Measurements from ENCODE around the gene GABRE. TPM values are rescaled to one million over a fixed set of nuclear protein-coding genes. Genes with fewer than 3 reads are reported as not detected.

The GABRE gene
- total RNA-seq (2014; rRNA removed; shearing (Covaris generic)) (not detected in 2 replicates), total RNA-seq (2022) (not detected in 2 replicates), Bru-seq, nascent RNA (not detected), BruChase-seq, experiment 1, labeled RNA remaining after a 6-hour chase (percentile 9 among the genes with signal in this experiment), BruChase-seq, experiment 2, labeled RNA remaining after a 2-hour chase (percentile 6 among the genes with signal in this experiment)
- long read RNA-seq: 0 reads

GRCh38 chrX:151974336-151975227 is at the start of gene GABRE:
Gene GABRE (minus strand): TSS chrX:151974676. CDS start chrX:151974625, 51 bp downstream.
- Histone ChIP-seq H3K4me2 (ENCODE audit: low read length) (no peak within 1 kb of the TSS), H2AFZ (ENCODE audit: low read length) (no peak within 1 kb of the TSS), H3K9me3 (ENCODE audit: low read length) (no peaks in the 10 kb centered on the region), H3K9me2 (ENCODE audit: insufficient read depth, low read length) (no peaks in the 10 kb centered on the region), H3K27ac (ENCODE audit: low read depth, low read length, poor library complexity, severe bottlenecking) (no peak within 1 kb of the TSS), H3K4me3 (ENCODE audit: low read depth, low read length, poor library complexity, severe bottlenecking) (no peak within 1 kb of the TSS), H3K79me2 (ENCODE audit: insufficient read depth, low read depth, low read length) (no peaks in the 10 kb centered on the region), H3K36me3 (ENCODE audit: insufficient read depth, low read length) (no peaks in the 10 kb centered on the region), H4K20me1 (ENCODE audit: insufficient read depth, low read length) (no peaks in the 10 kb centered on the region), H3K4me1 (ENCODE audit: insufficient read depth, low read length, poor library complexity, severe bottlenecking) (no peaks in the 10 kb centered on the region)
- TF ChIP-seq, protein P1, sequence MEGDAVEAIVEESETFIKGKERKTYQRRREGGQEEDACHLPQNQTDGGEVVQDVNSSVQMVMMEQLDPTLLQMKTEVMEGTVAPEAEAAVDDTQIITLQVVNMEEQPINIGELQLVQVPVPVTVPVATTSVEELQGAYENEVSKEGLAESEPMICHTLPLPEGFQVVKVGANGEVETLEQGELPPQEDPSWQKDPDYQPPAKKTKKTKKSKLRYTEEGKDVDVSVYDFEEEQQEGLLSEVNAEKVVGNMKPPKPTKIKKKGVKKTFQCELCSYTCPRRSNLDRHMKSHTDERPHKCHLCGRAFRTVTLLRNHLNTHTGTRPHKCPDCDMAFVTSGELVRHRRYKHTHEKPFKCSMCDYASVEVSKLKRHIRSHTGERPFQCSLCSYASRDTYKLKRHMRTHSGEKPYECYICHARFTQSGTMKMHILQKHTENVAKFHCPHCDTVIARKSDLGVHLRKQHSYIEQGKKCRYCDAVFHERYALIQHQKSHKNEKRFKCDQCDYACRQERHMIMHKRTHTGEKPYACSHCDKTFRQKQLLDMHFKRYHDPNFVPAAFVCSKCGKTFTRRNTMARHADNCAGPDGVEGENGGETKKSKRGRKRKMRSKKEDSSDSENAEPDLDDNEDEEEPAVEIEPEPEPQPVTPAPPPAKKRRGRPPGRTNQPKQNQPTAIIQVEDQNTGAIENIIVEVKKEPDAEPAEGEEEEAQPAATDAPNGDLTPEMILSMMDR (conservative IDR thresholded peaks at IDR 0.05; ENCODE audit: low read length): no peak
- no peak for TF ChIP-seq EZH2phosphoT487 (IDR thresholded peaks at IDR 0.05; ENCODE audit: borderline replicate concordance, low read depth, low read length)
- intact Hi-C loops (cut with micrococcal nuclease; ENCODE audit: unreplicated experiment): no loop called here
- POLR2A ChIA-PET: no interaction called here
- no TSS peak for BruUV-seq (replicated peaks)
- DNase-seq (ENCODE audit: low spot score): no peak
- CTCF ChIA-PET (ENCODE audit: unreplicated experiment): no interaction called here

DNA sequence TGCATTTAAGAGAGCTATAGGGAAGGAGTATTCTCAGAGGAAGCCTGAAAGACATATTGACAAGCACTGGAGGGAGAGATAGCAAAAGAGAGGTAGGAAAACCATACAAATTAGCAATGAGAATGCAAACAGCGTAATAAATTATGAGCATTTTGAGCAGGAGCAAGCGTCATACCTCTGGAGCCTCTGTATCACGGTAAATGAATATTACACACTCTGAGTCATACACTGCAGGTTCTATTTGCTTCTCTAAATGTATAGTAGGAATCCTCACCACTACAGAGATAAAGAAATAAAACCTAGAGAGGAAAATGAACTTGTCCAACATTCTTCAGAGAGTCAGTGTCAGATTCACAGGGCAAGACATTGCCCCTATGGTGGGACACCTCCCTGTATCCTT is 46.4 kb upstream of the GABRE start:
- no peak overlapping the region for H3K27ac ChIP-seq (ENCODE audit: low read depth, low read length, poor library complexity, severe bottlenecking)
- H2AFZ ChIP-seq (ENCODE audit: low read length): no peak overlapping the region
- ChIA-PET CTCF (ENCODE audit: unreplicated experiment) (no interaction called here), POLR2A (no interaction called here)
- H3K9me2 ChIP-seq (ENCODE audit: insufficient read depth, low read length): no peaks in the 10 kb centered on the region
- TF ChIP-seq EZH2phosphoT487 (IDR thresholded peaks at IDR 0.05; ENCODE audit: borderline replicate concordance, low read depth, low read length): no peak
- TF ChIP-seq, protein P1 (conservative IDR thresholded peaks at IDR 0.05; ENCODE audit: low read length): no peak
- H4K20me1 ChIP-seq (ENCODE audit: insufficient read depth, low read length): no peaks in the 10 kb centered on the region
- BruUV-seq (replicated peaks): no TSS peak
- no peaks in the 10 kb centered on the region for H3K4me1 ChIP-seq (ENCODE audit: insufficient read depth, low read length, poor library complexity, severe bottlenecking)
- no peak for DNase-seq (ENCODE audit: low spot score)
- no peaks in the 10 kb centered on the region for H3K36me3 ChIP-seq (ENCODE audit: insufficient read depth, low read length)
- intact Hi-C loops (cut with micrococcal nuclease; ENCODE audit: unreplicated experiment): no loop called here
- no peak overlapping the region for H3K4me2 ChIP-seq (ENCODE audit: low read length)
- H3K79me2 ChIP-seq (ENCODE audit: insufficient read depth, low read depth, low read length): no peaks in the 10 kb centered on the region
- H3K4me3 ChIP-seq (ENCODE audit: low read depth, low read length, poor library complexity, severe bottlenecking): no peak overlapping the region
- no peaks in the 10 kb centered on the region for H3K9me3 ChIP-seq (ENCODE audit: low read length)

DNA sequence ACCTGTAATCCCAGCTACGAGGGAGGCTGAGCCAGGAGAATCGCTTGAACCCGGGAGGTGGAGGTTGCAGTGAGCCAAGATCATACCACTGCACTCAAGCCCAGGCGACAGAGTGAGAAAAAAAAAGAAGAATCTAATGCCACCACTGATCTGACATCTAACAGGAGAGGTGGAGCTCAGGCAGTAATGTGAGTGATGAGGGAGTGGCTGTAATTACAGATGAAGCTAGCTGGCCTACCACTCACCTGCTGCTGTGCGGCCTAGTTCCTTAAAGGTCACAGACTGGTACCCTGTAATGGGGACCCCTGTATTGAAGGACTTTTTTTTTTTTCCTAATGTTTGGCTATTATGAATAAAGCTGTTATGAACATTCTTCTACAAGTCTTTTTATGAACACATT is 25.3 kb upstream of the GABRE start:
- ChIA-PET POLR2A (no interaction called here), CTCF (ENCODE audit: unreplicated experiment) (no interaction called here)
- H3K27ac ChIP-seq (ENCODE audit: low read depth, low read length, poor library complexity, severe bottlenecking): no peak overlapping the region
- TF ChIP-seq, protein P1 (conservative IDR thresholded peaks at IDR 0.05; ENCODE audit: low read length): no peak
- no peak for TF ChIP-seq EZH2phosphoT487 (IDR thresholded peaks at IDR 0.05; ENCODE audit: borderline replicate concordance, low read depth, low read length)
- no peaks in the 10 kb centered on the region for H4K20me1 ChIP-seq (ENCODE audit: insufficient read depth, low read length)
- no TSS peak for BruUV-seq (replicated peaks)
- no peaks in the 10 kb centered on the region for H3K9me2 ChIP-seq (ENCODE audit: insufficient read depth, low read length)
- H3K4me1 ChIP-seq (ENCODE audit: insufficient read depth, low read length, poor library complexity, severe bottlenecking): no peaks in the 10 kb centered on the region
- DNase-seq (ENCODE audit: low spot score): no peak
- H3K36me3 ChIP-seq (ENCODE audit: insufficient read depth, low read length): no peaks in the 10 kb centered on the region
- H3K4me2 ChIP-seq (ENCODE audit: low read length): no peak overlapping the region
- H2AFZ ChIP-seq (ENCODE audit: low read length): no peak overlapping the region
- no peak overlapping the region for H3K4me3 ChIP-seq (ENCODE audit: low read depth, low read length, poor library complexity, severe bottlenecking)
- H3K9me3 ChIP-seq (ENCODE audit: low read length): no peaks in the 10 kb centered on the region
- intact Hi-C loops (cut with micrococcal nuclease; ENCODE audit: unreplicated experiment): no loop called here
- H3K79me2 ChIP-seq (ENCODE audit: insufficient read depth, low read depth, low read length): no peaks in the 10 kb centered on the region
